ENCODE results near the gene RGS13.

RGS13 gene

DNA sequence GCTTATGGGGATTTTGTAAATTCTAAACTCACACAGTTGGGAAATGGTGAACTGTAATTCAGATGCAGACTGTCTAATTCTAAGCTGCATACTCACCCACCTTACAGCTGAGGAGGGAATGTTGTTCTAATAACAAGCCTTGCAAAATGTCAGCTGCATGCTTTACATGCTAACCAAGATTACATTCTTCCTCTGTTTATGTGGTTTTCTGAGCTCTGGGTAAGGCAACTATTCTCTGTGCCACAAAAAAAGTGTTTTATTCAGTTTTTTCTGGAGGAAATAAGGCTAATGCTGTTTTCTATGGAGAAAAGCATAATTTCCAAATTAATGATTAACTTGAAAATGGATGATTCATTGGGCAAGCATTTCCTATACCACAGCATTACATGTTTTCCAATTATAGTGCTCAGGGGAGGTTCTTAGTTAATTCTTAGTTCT, 64.9 kb downstream of the RGS13 start:
- no peaks in the 10 kb centered on the region for H3K27me3 ChIP-seq (ENCODE audit: insufficient read depth, low read length, poor library complexity, severe bottlenecking)
- H4K20me1 ChIP-seq (ENCODE audit: insufficient read depth, low read length, poor library complexity, severe bottlenecking), result no peaks in the 10 kb centered on the region
- H3K9me3 ChIP-seq (ENCODE audit: insufficient read depth, low read depth, low read length), result no peaks in the 10 kb centered on the region
- no peaks in the 10 kb centered on the region for H3K36me3 ChIP-seq (ENCODE audit: insufficient read depth, low read length)
- TF ChIP-seq EZH2phosphoT487 (IDR thresholded peaks at IDR 0.05; ENCODE audit: borderline replicate concordance), result no peak
- TF ChIP-seq, protein P1, sequence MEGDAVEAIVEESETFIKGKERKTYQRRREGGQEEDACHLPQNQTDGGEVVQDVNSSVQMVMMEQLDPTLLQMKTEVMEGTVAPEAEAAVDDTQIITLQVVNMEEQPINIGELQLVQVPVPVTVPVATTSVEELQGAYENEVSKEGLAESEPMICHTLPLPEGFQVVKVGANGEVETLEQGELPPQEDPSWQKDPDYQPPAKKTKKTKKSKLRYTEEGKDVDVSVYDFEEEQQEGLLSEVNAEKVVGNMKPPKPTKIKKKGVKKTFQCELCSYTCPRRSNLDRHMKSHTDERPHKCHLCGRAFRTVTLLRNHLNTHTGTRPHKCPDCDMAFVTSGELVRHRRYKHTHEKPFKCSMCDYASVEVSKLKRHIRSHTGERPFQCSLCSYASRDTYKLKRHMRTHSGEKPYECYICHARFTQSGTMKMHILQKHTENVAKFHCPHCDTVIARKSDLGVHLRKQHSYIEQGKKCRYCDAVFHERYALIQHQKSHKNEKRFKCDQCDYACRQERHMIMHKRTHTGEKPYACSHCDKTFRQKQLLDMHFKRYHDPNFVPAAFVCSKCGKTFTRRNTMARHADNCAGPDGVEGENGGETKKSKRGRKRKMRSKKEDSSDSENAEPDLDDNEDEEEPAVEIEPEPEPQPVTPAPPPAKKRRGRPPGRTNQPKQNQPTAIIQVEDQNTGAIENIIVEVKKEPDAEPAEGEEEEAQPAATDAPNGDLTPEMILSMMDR (conservative IDR thresholded peaks at IDR 0.05; ENCODE audit: low read length), result no peak
- H3K4me3 ChIP-seq (ENCODE audit: low read length, poor library complexity, severe bottlenecking), result no peak overlapping the region
- H3F3A ChIP-seq (ENCODE audit: low read depth), result no peaks in the 10 kb centered on the region
- H3K4me1 ChIP-seq (ENCODE audit: insufficient read depth, low read length, poor library complexity, severe bottlenecking), result peaks cover 20% of the 10 kb centered on the region
- H3K79me2 ChIP-seq (ENCODE audit: insufficient read depth, low read length), result 0 out of 2 replicates have a peak, but pooled peaks cover 4% of the 10 kb centered on the region
- peak overlapping the region; percentile 1 for H3K4me2 ChIP-seq (ENCODE audit: low read depth, low read length, poor library complexity, severe bottlenecking)
- no peaks in the 10 kb centered on the region for H3K9me2 ChIP-seq (replicated peaks; ENCODE audit: low read depth, low read length)
- H2AFZ ChIP-seq (ENCODE audit: low read length), result no peak overlapping the region
- H3K9ac ChIP-seq (ENCODE audit: low read depth, low read length, poor library complexity, severe bottlenecking), result no peak overlapping the region

DNA sequence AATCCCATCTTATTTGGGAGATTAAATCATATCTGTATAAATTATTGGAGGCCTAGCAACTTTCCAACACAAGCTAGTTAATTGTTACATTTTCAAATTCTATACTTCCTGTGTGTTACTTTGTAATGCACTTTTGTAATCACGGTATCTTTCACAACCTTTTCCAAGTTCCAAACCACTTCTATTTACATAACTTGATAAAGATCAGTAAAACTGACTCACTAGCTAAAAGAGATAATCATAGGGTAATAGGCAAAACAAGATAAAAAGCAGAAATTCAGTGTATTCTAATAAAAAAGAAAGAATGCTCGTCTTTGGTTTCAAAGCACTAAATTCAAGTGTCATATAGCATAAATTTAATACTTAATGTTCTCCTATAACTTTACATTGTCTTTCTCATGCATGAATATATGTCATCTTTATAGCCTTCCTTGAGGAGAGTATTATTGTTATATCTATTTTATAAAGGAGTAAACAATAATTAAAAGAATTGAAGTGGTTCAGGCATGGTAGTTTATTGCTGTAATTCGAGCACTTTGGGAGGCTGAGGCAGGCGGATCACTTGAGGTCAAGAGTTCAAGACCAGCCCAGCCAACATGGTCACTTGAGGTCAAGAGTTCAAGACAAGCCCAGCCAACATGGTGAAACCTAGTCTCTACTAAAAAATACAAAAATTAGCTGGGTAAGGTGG, 66.4 kb downstream of the RGS13 start:
- no peaks in the 10 kb centered on the region for H3K36me3 ChIP-seq (ENCODE audit: insufficient read depth, low read length)
- H3K27me3 ChIP-seq (ENCODE audit: insufficient read depth, low read length, poor library complexity, severe bottlenecking), result no peaks in the 10 kb centered on the region
- no peak overlapping the region for H3K9ac ChIP-seq (ENCODE audit: low read depth, low read length, poor library complexity, severe bottlenecking)
- no peak overlapping the region for H2AFZ ChIP-seq (ENCODE audit: low read length)
- no peak overlapping the region for H3K4me3 ChIP-seq (ENCODE audit: low read length, poor library complexity, severe bottlenecking)
- TF ChIP-seq, protein P1 (conservative IDR thresholded peaks at IDR 0.05; ENCODE audit: low read length), result no peak
- TF ChIP-seq EZH2phosphoT487 (IDR thresholded peaks at IDR 0.05; ENCODE audit: borderline replicate concordance), result no peak
- H3K4me2 ChIP-seq (ENCODE audit: low read depth, low read length, poor library complexity, severe bottlenecking), result no peak overlapping the region
- 0 out of 2 replicates have a peak, but pooled peaks cover 4% of the 10 kb centered on the region for H3K79me2 ChIP-seq (ENCODE audit: insufficient read depth, low read length)
- no peaks in the 10 kb centered on the region for H3K9me3 ChIP-seq (ENCODE audit: insufficient read depth, low read depth, low read length)
- no peaks in the 10 kb centered on the region for H3K9me2 ChIP-seq (replicated peaks; ENCODE audit: low read depth, low read length)
- H3K4me1 ChIP-seq (ENCODE audit: insufficient read depth, low read length, poor library complexity, severe bottlenecking), result peaks cover 20% of the 10 kb centered on the region
- H4K20me1 ChIP-seq (ENCODE audit: insufficient read depth, low read length, poor library complexity, severe bottlenecking), result no peaks in the 10 kb centered on the region
- no peaks in the 10 kb centered on the region for H3F3A ChIP-seq (ENCODE audit: low read depth)

DNA sequence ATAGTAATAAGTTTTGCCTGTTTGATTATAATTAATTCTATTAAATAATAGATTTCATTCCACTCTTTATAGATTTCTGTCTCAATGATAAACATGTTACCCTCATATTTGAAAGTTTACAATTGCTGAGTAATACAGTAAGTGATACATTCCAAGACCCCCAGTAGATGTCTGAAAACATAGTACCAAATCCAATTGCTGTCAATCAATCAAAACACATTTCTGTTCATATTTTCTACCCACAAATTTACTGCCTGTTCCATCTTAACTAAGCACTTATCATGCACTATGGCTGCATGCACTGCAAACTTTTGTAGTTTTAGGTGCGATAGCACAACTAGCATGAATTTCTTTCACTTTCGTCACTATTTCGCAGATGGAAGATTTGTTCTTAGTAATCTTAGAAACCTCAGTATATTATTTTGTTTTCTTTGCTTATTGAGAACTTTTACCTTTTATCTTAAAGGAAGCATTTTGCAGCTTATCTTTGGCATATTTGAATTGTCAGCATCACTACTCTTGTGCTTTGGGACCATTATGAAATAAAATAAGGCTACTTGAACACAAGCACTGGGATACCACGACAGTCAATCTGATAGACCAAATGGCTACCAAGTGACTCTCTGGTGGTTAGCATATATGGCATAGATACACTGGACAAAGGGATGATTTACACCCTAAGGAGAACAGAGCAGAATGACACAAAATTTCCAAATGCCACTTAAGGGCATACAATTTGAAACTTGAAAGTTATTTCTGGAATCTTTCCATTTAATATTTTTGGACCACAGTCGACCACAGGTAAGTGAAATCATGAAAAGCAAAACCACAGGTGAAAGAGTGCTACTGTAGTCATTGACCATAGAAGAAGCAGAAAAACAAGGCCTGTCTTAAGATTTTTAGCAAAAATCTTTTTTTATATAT, 67.6 kb downstream of the RGS13 start:
- Histone ChIP-seq H3K79me2 (ENCODE audit: insufficient read depth, low read length) (0 out of 2 replicates have a peak, but pooled peaks cover 4% of the 10 kb centered on the region), H3K27me3 (ENCODE audit: insufficient read depth, low read length, poor library complexity, severe bottlenecking) (no peaks in the 10 kb centered on the region), H3K9me2 (replicated peaks; ENCODE audit: low read depth, low read length) (no peaks in the 10 kb centered on the region), H3K9ac (ENCODE audit: low read depth, low read length, poor library complexity, severe bottlenecking) (no peak overlapping the region), H2AFZ (ENCODE audit: low read length) (no peak overlapping the region), H3K4me1 (ENCODE audit: insufficient read depth, low read length, poor library complexity, severe bottlenecking) (peaks cover 20% of the 10 kb centered on the region), H3K4me2 (ENCODE audit: low read depth, low read length, poor library complexity, severe bottlenecking) (no peak overlapping the region), H3K4me3 (ENCODE audit: low read length, poor library complexity, severe bottlenecking) (no peak overlapping the region), H4K20me1 (ENCODE audit: insufficient read depth, low read length, poor library complexity, severe bottlenecking) (no peaks in the 10 kb centered on the region), H3K36me3 (ENCODE audit: insufficient read depth, low read length) (no peaks in the 10 kb centered on the region), H3K9me3 (ENCODE audit: insufficient read depth, low read depth, low read length) (no peaks in the 10 kb centered on the region), H3F3A (ENCODE audit: low read depth) (no peaks in the 10 kb centered on the region)
- TF ChIP-seq, protein P1 (conservative IDR thresholded peaks at IDR 0.05; ENCODE audit: low read length), result no peak
- no peak for TF ChIP-seq EZH2phosphoT487 (IDR thresholded peaks at IDR 0.05; ENCODE audit: borderline replicate concordance)
